Measurements from ENCODE around the gene SOX12. TPM values are rescaled to one million over a fixed set of nuclear protein-coding genes. Genes with fewer than 3 reads are reported as not detected.
A peak's percentile ranks its signal among the peaks of the same experiment; 100 is the strongest.
"Not testable (repeated sequence)": the region's sequence is repeated elsewhere in the genome, so short reads cannot be mapped to it uniquely, and the experiment has no call there.

The SOX12 gene
- total RNA-seq, 1 donor from 2014 or later = 4.4 TPM

DNA sequence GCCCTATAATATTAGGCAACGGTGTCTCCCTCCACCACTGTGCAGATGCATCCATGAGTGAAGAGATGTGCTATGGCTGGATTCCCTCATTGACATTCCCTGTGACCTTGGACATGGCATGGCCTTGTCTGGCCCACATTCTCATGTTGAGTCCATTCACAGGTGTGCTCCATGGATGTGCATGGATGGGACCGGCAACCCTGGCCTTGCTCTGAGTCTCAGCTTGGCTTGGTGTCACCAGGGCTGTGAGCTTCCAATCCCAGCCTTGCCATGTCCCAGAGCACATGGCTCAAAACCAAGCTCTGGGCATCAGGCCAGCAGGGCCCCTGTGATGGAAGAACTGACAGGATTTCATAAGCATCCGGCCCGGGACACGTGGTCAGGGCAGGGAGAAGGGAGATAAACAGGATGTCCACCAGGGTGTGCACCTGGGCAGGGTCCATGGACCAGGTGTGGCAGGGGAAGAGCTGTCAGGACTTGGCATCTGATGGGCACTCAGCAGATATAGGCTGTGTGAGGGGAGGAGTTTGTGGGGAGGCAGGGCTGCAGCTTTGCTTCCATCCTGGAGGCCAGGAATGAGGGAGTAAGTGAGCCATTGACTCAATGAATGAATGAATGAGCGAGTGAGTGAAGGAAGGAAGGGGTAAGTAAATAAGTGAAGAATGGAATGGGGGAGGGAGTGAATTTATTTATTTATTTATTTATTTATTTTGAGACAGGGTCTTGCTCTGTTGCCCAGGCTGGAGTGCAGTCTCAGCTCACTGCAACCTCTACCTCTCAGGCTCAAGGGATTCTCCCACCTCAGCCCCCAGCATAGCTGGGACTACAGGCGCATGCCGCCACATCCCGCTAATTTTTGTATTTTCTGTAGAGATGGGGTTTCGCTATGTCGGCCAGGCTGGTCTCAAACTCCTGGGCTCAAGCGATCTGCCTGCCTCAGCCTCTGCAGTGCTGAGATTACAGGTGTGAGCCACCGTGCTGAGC lies 37.2 kb downstream of the SOX12 start:
- DNase-seq = peak; percentile 94

DNA sequence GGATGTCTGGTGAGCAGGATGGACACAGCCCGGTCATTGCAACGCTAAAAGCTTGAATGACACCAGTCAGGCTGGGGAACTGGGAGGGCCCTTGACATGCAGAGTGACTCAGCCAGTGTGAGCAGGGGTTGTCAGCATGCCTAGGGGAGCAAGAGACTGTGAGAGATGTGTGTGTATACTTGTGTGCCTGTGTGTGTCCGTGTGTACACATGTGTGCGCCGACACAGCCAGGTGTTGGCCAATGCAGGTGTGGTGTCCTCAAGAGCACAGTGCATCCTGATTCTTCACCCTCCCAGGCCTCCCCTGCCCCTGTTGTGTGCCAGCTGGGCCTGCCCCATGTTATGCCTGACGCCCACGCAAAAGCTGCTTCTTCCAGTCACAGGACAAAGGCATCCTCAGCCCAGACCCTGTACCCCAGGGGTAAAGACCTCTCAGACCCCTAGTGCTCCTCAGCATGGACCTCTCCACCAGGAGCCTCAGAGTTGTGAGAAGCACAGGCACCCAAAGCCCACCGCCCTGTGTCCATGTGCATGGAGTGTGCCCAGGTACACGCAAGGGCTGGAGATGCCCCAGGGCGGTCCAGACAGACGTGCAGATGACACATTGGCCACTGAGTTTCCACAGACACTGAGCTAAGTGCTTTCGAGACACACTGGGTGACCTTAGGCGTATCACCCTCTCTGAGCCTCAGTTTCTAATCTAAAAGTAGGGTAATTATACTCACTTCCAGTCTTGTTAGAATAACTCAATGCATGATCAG lies 38.1 kb downstream of the SOX12 start:
- peak; percentile 26 for DNase-seq

DNA sequence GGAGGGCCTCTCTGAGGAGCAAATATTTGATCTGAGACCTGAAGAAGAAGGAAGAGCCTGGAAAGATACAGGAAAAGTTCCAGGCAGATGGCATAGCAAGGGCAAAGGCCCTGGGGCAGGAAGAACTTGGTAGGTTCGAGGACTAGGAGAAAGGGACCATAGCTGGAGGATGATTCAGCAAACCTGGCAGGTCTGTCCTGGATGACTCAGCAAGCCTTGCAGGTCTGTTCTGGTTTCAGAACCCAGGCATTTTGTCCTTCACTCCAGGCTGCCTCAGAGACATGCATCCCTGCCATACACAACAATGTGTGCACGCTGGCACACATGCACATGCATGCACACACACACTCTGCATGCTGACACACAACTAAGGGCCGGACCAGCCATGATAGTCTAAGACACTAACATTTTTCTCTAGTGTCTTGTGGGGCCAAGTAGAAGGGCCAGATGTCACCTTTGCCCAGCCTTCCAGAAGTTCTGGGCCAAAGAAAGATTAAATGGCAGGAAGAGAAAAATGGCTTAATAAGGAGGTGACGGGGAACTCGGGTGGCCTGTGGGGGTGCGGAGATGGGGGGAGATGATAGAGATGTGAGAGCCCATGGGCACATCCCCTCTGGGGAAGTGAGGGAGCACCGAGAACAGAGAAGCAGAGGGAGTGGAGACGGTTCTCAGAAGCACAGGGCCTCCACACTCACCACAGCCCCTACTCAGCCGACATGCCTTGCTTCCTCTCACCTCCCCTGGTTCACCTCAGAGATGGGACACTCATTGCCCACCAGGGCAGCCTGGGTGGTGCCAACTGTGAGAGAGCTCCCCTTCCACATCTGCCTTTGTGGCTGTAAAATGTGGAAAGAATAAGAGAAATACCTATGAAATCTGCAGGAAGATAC lies 39.8 kb downstream of the SOX12 start:
- peak; percentile 22 for DNase-seq

DNA sequence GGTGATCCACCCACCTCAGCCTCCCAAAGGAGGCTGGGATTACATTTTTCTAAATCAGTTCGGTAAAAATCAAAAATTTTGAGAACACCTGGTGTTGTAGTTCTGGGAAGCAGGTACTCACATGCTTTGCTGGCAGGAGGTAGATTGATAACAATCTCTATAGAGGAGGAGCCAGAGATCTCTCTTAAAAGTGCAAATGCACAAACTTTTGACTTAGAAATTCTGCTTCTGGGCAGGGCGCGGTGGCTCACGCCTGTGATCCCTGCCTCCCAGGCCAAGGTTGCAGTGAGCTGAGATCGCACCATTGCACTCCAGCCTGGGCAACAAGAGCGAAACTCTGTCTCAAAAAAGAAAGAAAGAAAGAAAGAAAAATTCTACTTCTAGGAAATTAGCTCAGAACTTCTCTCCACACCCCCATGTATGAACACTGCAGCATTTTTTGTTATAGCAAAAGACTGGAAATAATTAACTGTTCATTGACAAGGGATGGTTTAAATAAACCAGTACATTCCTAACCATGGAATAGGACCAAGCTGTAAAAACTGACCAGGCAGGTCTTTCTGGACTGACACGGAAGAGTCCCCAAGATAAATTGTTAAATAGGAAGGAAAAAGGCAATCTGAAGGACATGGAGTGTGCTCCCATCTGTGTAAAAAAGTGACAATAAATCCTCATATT lies 40.8 kb downstream of the SOX12 start:
- no peak for DNase-seq

DNA sequence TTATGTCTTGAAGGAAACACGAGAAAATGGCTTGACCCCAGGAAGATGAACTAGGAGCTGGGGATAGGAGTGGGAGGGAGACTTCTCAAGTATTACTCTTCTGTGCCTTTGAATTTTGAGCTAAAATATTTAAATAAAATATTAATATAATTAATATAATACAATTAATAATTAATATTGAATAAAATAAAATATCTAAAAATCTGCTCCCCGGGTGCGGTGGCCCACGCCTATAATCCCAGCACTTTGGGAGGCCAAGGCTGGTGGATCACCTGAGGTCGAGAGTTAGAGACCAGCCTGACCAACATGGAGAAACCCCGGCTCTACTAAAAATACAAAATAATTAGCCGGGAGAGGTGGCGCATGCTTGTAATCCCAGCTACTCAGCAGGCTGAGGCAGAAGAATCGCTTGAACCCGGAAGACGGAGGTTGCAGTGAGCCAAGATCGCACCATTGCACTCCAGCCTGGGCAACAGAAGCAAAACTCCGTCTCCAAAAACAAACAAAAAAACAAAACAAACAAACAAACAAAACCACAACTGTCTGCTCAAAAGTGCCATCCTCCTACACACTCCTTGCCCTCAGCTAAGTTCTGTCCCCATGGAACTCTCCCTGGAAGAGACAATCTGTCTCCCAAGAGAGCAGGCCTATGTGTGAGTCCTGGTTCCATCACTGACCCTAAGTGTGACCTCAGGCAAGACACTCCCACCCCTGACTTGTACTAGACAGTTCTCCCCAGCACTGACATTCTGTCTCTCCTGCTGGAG lies 41.5 kb downstream of the SOX12 start:
- DNase-seq = no peak

- no peak for DNase-seq
Observed at GRCh38 chr20:367486-367887, 42.1 kb downstream of the SOX12 start.

- DNase-seq = no peak
Observed at GRCh38 chr20:368915-369314, 43.6 kb downstream of the SOX12 start.

DNA sequence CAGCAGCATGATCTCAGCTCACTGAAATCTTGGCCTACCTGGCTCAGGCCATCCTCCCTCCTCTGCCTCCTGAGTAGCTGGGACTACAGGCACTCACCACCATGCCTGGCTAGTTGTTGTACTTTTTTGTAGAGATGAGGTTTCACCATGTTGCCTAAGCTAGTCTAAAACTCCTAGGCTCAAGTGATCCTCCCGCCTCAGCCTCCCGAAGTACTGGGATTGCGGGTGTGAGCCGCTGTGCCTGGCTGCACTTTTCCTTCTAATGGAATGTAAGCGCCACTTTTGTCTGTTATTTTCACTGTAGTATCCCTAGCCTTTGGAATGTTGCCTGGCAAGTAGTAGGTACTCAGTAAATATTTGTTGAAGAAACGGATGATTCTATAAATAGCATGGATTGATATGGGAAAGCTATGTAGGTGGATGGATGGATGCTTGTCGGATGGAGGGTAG lies 44.8 kb downstream of the SOX12 start:
- peak; percentile 36 for DNase-seq

DNA sequence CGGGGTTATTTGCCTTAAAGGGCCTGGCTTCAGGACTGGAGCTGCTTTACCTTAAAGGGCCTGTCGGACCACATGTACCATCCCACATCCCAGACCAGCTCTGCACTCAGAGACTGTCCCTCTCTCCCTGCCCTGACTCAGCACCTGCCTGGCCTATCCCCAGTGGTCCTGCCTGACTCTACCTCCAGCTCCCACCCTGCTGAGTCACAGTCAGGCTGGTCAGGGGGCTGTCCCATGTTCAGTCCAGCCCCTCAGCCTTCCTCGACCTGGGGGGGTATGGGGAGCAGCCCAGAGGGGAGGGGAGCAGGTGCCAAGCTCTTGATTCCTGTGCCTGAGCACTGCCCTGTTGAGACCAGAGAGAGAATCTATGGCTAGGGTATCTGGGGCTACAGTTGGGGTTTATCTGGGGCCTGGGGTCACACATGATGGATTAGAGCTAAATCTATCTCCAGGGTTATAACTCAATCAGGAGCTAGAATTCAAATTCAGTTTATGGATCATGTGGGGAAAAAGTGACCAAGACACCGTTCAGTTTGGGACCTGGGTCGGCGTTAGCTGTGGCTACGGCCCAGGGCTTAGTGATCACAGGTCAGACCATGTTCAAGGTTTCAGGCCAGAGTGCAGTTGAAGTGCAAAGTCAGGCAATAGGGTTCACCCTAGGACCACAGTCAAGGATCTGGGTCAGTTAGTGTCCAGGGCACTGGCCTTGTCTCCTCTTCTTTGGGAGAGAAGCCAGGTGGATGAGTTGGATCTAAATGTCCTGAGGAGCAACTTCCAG lies 45.8 kb downstream of the SOX12 start:
- DNase-seq = peak; percentile 26

DNA sequence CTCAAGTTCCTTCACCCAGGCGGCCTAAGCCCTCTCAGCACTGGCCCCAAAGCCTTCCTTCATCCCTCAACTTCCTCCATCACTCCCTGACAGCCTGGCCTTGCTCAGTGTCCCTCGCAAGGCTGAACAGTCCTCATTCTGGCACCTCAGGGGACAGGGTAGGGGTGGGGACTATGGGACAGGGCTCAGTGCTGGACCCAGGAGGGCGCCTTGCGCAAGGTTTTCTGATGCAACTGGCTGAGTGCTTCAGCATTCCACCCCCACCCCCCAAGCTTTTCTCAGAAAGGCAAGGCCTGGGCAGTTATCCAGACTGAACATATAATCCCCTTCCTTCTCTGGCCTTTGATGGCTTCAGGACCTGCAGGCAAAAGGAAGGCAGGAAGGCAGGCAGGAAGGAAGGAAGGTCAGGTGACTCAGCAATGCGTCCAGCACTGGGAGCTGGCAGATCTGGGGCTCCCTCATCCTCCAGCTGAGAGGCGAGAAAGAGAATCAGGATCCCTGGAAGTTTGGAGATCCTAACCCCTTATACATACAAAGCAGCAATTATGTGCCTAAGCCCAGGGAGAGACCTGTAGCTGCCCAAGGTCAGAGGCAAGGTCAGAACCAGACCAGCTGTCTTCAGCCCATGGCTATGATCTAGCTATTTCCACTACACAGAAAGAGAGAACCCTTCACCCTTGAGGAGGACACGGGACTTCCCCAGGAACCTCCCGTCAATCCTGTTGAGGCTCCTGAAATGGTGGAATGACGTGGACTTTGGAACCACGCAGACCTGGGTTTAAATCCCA lies 46.6 kb downstream of the SOX12 start:
- peak; percentile 95 for DNase-seq

DNA sequence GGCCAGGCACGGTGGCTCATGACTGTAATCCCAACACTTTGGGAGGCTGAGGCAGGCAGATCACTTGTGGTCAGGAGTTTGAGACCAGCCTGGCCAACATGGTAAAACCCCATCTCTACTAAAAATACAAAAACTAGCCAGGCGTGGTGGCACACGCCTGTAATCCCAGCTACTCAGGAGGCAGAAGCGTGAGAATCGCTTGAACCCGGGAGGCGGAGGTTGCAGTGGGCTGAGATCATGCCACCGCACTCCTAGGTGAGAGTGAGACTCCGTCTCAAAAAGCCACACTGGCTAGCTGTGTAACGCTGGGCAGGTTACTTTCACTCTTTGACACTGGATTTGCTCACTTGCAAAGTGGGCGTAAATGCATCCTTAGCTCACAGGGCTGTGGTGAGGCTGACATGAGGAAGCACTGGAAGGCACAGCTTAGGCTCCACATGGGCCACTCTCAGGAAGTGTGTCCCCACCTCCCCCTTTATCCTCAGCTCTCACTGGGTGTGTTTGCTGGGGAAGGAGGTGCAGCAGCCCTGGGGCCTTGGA lies 47.3 kb downstream of the SOX12 start:
- peak; percentile 47 for DNase-seq

DNA sequence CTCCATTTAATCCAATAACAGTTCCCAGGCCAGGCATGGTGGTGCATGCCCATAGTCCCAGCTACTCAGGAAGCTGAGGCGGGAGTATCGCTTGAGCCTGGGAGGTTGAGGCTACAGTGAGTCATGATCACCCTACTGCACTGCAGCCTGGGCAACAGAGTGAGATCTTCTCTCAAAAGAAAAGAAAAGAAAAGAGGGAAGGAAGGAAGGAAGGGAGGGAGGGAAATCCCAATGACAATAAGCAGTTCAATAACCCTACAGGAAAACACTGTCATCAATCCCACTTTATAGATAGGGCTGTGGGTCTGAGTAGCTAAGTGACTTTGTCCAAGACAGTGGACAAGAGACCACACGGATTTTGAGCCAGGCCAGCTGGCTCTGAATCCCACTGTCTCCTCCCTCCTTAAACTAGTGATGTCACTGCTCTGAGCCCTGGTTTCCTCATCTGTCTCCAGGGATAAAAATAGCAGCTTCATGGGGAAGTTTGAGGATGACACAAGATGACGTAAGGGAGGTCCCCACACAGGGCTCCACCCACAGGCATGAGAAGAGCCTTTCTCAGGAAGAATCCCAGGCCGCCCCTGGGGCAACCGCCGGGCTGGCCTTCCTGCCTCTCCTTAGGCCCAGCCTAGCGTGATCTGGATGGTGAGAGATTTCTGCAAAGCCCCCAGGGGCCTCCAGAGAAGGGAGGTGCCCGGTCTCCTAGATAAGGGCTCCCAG lies 48.0 kb downstream of the SOX12 start:
- DNase-seq = peak; percentile 92

DNA sequence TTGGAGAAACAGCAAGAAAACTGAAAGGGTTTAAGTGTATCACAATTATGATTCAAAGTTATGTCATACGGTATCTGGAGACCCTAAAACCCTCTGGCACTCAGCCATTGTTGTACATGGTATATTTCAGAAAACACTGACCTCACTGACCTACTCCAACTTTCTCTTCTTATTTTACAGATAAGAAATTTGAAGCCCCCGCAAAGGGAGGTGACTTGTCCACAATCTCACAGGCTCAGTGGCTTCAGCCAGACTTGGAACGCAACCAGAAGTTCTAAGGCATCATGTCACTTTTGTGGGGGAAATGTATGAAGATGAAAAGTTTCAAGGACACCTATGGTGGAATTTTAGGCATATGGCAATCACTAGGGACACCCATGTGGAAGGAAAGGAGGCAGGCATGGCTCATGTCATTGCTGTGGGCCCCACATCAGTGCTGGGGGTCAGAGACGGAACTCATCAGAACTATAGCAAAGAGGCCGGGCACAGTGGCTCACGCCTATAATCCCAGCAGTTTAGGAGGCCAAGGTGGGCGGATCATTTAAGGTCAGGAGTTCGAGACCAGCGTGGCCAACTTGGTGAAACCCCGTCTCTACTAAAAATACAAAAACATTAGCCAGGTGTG lies 50.0 kb downstream of the SOX12 start:
- no peak for DNase-seq

DNA sequence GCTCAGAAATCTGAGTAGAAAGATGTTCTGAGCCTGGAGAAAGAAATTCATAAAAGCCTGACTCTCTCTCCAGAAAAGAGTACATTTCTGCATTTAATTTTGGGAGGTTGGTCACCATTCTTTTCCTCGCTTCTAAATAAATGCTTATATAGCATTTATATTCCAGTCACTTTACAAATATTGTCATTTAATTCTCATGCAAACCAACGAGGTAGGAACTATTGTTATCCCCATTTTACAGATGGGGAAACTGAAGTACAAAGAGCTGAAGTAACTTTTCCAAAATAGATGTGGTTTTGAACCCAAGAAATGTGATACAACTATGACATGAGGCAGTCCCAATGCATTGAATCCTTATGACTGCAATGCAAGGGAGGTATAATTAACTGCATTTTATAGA lies 50.7 kb downstream of the SOX12 start:
- no peak for DNase-seq

DNA sequence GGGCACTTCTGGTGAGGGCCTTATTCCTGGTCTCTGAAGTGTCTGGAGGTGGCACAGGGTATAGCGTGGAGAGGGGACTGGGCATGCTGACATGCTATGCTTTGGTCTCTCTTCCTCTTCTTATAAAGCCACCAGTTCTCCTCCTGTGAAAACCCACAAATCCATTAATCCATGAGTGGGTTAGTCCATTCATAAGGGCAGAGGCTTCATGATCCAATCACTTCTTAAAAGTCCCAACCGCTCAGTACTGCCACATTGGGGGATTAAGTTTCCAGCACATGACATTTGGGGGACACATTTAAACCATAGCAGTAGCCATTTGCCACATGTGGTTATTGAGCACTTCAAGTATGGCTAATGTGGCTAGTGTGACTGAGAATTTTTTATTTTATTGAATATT lies 51.4 kb downstream of the SOX12 start:
- no peak for DNase-seq

GRCh38 chr20:377578-377977 lies 52.2 kb downstream of the SOX12 start:
- DNase-seq = not testable (repeated sequence)

GRCh38 chr20:378961-379336 lies 53.6 kb downstream of the SOX12 start:
- DNase-seq = no peak

All from dermis blood vessel endothelial cell (primary cell).